Liver (tissue), 9 donors: ENCODE results near the gene TRIM25. TPM values are rescaled to one million over a fixed set of nuclear protein-coding genes. Genes with fewer than 3 reads are reported as not detected.

Experiments used
- DNase-seq: peaks from one replicate; pipeline ENCODE4 v3.0.0-alpha.2; 2017; ENCODE audit warnings: low spot score
- H3K27ac ChIP-seq, 2 donors: one replicate each; pipeline ENCODE4 v1.7.0; 2013; ENCODE audit warnings: inconsistent platforms in 2 of 2, low read length in 2 of 2, control low read depth in 1 of 2, low read depth in 1 of 2, mild to moderate bottlenecking in 1 of 2
- H3K27me3 ChIP-seq, 4 donors: one replicate each; pipeline versions ENCODE4 v1.6.1 to v1.7.0; 2013; ENCODE audit warnings: low read length in 3 of 4, inconsistent platforms in 1 of 4, mild to moderate bottlenecking in 1 of 4, moderate library complexity in 1 of 4; ENCODE audit not compliant: control insufficient read depth in 4 of 4, insufficient read depth in 4 of 4
- H3K36me3 ChIP-seq, 4 donors: one replicate each; pipeline versions ENCODE4 v1.6.1 to v1.7.0; 2013; ENCODE audit warnings: low read length in 3 of 4, mild to moderate bottlenecking in 3 of 4, low read depth in 1 of 4, moderate library complexity in 1 of 4; ENCODE audit not compliant: control insufficient read depth in 4 of 4, insufficient read depth in 3 of 4
- H3K4me1 ChIP-seq, 4 donors: one replicate each; pipeline versions ENCODE4 v1.6.1 to v1.7.0; 2013; ENCODE audit warnings: low read length in 3 of 4, mild to moderate bottlenecking in 3 of 4, moderate library complexity in 1 of 4; ENCODE audit not compliant: control insufficient read depth in 4 of 4, insufficient read depth in 4 of 4
- H3K4me3 ChIP-seq, 3 donors: one replicate each; pipeline versions ENCODE4 v1.6.1 to v1.7.0; 2013; ENCODE audit warnings: low read length in 3 of 3, control low read depth in 1 of 3, low read depth in 1 of 3, mild to moderate bottlenecking in 1 of 3
- H3K9ac ChIP-seq, 2 donors: one replicate each; pipeline ENCODE4 v1.7.0; 2013; ENCODE audit warnings: low read length in 2 of 2, mild to moderate bottlenecking in 2 of 2, moderate library complexity in 2 of 2, control low read depth in 1 of 2, low read depth in 1 of 2
- H3K9me3 ChIP-seq, 4 donors: one replicate each; pipeline versions ENCODE4 v1.6.1 to v1.7.0; 2013; ENCODE audit warnings: low read length in 3 of 4; ENCODE audit not compliant: control insufficient read depth in 4 of 4
- EGR1 ChIP-seq, 2 donors: IDR thresholded peaks; 2 replicates each; pipeline ENCODE4 v1.6.1; 2016 to 2018; ENCODE audit warnings: antibody characterized with exemption in 2 of 2, low read depth in 2 of 2
- FOXA1 ChIP-seq: IDR thresholded peaks from 2 replicates; pipeline ENCODE4 v1.6.1; 2016; ENCODE audit warnings: antibody characterized with exemption
- GABPA ChIP-seq, 2 donors: IDR thresholded peaks in 1 of 2; conservative IDR thresholded peaks in 1 of 2; 2 replicates each; pipeline ENCODE4 v1.6.1; 2016; ENCODE audit warnings: antibody characterized with exemption in 2 of 2, mild to moderate bottlenecking in 1 of 2, moderate library complexity in 1 of 2
- HNF4A ChIP-seq, 2 donors: conservative IDR thresholded peaks; 2 replicates each; pipeline ENCODE4 v1.6.1; 2016; ENCODE audit warnings: antibody characterized with exemption in 2 of 2, mild to moderate bottlenecking in 2 of 2
- JUND ChIP-seq, 2 donors: IDR thresholded peaks; 2 replicates each; pipeline ENCODE4 v1.6.1; 2016; ENCODE audit warnings: antibody characterized with exemption in 2 of 2
- NR2F2 ChIP-seq: IDR thresholded peaks from 2 replicates; pipeline ENCODE4 v1.6.1; 2016; ENCODE audit warnings: antibody characterized with exemption
- RAD21 ChIP-seq, 2 donors: IDR thresholded peaks; 2 replicates each; pipeline ENCODE4 v1.6.1; 2016; ENCODE audit warnings: antibody characterized with exemption in 2 of 2, mild to moderate bottlenecking in 2 of 2
- RXRA ChIP-seq, 2 donors: IDR thresholded peaks; 2 replicates each; pipeline ENCODE4 v1.6.1; 2017 to 2018; ENCODE audit warnings: antibody characterized with exemption in 2 of 2, mild to moderate bottlenecking in 1 of 2
- SP1 ChIP-seq: IDR thresholded peaks from 2 replicates; pipeline ENCODE4 v1.6.1; 2018; ENCODE audit warnings: antibody characterized with exemption, mild to moderate bottlenecking
- TAF1 ChIP-seq: conservative IDR thresholded peaks from 2 replicates; pipeline ENCODE4 v1.6.1; 2016; ENCODE audit warnings: antibody characterized with exemption, mild to moderate bottlenecking
- YY1 ChIP-seq: IDR thresholded peaks from 2 replicates; pipeline ENCODE4 v1.6.1; 2016; ENCODE audit warnings: antibody characterized with exemption, mild to moderate bottlenecking
- WGBS: extraction: QIAGEN DNeasy Blood & Tissue Kit; methylation state at CpG from one replicate; pipeline ENCODE4 v1.1.7; 2013; 5-methylcytosine and 5-hydroxymethylcytosine counted together
- polyA plus RNA-seq, 2 donors: library from polyadenylated mRNA; stranded (reverse) in 1 of 2; unstranded in 1 of 2; fragments of 200-250 nt in 1 of 2; fragments of >200 nt in 1 of 2; fragmentation: Nextera tagmentation in 1 of 2; extraction: Ambion mirVana in 1 of 2; gene quantifications; one replicate each; pipeline versions ENCODE4 v1.2.1 to v1.2.3, GENCODE V29; 2013 to 2015
- total RNA-seq, 2 donors: library from RNA; depleted of rRNA; stranded (reverse); fragments of >200 nt; gene quantifications; one replicate each; pipeline ENCODE4 v1.2.3, GENCODE V29; 2014
- TF ChIP-seq, protein P1 (sequence below): fragments of 150-350 bp; IDR thresholded peaks from 2 replicates; pipeline ENCODE4 v1.5.1; 2017; ENCODE audit warnings: improper control_type of control experiment, low read depth, low read length; ENCODE audit not compliant: missing input control
- TF ChIP-seq, protein P2 (sequence below): IDR thresholded peaks from 2 replicates; pipeline ENCODE4 v1.6.1; 2016; ENCODE audit warnings: antibody characterized with exemption
- TF ChIP-seq, protein P3 (sequence below): IDR thresholded peaks from 2 replicates; pipeline ENCODE4 v1.6.1; 2016; ENCODE audit warnings: antibody characterized with exemption, mild to moderate bottlenecking
- TF ChIP-seq, protein P4 (sequence below): IDR thresholded peaks from 2 replicates; pipeline ENCODE4 v1.6.1; 2016; ENCODE audit warnings: antibody characterized with exemption
- donor health status: healthy.
- donor health status: healthy.
- donor health status: healthy.
- donor health status: healthy.
- donor health status: healthy.

Gene TRIM25
- total and polyA plus RNA-seq, 4 donors, result 10.8 to 64.5 (median 15.6) TPM

DNA sequence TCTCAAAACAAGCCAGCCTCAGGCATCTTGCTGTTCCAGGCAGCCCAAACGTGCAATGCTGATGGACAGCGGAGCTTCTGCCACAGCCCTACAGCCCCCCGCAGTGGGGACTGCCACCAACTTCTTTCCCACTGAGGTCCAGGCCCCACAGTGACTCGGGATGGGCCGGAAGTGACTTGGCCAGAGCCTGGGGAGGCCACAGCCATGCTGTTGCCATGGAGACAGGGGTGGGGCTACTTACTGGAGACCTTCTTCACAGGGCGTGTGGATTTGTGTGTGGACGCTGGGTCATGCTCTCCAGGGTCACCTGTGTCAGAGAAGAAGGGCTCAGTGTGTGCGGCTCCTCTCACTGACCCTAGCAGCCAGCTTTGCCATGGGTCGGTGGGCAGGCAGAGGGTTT, 15.0 kb downstream of the TRIM25 start:
- Histone ChIP-seq H3K9ac (no peak overlapping the region), H3K27me3 (no peaks in the 10 kb centered on the region), H3K4me3 (no peak overlapping the region), H3K4me1 (peaks cover 0 to 21% (median 0%) of the 10 kb centered on the region in 4 donors), H3K9me3 (no peaks in the 10 kb centered on the region), H3K36me3 (peaks cover 33 to 83% (median 68%) of the 10 kb centered on the region in 4 donors), H3K27ac (no peak overlapping the region)
- TF ChIP-seq FOXA1 (no peak), EGR1 (IDR thresholded peaks at IDR 0.05; ENCODE audit: low read depth in 2 of 2) (no peak), RXRA (IDR thresholded peaks at IDR 0.05) (no peak), JUND (IDR thresholded peaks at IDR 0.05) (no peak), NR2F2 (no peak), YY1 (no peak), RAD21 (IDR thresholded peaks at IDR 0.05) (no peak), HNF4A (conservative IDR thresholded peaks at IDR 0.05) (no peak), GABPA (IDR thresholded peaks at IDR 0.05 in 1 of 2, conservative IDR thresholded peaks at IDR 0.05 in 1 of 2) (no peak)
- TF ChIP-seq, protein P1, sequence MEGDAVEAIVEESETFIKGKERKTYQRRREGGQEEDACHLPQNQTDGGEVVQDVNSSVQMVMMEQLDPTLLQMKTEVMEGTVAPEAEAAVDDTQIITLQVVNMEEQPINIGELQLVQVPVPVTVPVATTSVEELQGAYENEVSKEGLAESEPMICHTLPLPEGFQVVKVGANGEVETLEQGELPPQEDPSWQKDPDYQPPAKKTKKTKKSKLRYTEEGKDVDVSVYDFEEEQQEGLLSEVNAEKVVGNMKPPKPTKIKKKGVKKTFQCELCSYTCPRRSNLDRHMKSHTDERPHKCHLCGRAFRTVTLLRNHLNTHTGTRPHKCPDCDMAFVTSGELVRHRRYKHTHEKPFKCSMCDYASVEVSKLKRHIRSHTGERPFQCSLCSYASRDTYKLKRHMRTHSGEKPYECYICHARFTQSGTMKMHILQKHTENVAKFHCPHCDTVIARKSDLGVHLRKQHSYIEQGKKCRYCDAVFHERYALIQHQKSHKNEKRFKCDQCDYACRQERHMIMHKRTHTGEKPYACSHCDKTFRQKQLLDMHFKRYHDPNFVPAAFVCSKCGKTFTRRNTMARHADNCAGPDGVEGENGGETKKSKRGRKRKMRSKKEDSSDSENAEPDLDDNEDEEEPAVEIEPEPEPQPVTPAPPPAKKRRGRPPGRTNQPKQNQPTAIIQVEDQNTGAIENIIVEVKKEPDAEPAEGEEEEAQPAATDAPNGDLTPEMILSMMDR, result no peak
- TF ChIP-seq, protein P2, sequence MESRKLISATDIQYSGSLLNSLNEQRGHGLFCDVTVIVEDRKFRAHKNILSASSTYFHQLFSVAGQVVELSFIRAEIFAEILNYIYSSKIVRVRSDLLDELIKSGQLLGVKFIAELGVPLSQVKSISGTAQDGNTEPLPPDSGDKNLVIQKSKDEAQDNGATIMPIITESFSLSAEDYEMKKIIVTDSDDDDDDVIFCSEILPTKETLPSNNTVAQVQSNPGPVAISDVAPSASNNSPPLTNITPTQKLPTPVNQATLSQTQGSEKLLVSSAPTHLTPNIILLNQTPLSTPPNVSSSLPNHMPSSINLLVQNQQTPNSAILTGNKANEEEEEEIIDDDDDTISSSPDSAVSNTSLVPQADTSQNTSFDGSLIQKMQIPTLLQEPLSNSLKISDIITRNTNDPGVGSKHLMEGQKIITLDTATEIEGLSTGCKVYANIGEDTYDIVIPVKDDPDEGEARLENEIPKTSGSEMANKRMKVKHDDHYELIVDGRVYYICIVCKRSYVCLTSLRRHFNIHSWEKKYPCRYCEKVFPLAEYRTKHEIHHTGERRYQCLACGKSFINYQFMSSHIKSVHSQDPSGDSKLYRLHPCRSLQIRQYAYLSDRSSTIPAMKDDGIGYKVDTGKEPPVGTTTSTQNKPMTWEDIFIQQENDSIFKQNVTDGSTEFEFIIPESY, result no peak
- TF ChIP-seq, protein P3, sequence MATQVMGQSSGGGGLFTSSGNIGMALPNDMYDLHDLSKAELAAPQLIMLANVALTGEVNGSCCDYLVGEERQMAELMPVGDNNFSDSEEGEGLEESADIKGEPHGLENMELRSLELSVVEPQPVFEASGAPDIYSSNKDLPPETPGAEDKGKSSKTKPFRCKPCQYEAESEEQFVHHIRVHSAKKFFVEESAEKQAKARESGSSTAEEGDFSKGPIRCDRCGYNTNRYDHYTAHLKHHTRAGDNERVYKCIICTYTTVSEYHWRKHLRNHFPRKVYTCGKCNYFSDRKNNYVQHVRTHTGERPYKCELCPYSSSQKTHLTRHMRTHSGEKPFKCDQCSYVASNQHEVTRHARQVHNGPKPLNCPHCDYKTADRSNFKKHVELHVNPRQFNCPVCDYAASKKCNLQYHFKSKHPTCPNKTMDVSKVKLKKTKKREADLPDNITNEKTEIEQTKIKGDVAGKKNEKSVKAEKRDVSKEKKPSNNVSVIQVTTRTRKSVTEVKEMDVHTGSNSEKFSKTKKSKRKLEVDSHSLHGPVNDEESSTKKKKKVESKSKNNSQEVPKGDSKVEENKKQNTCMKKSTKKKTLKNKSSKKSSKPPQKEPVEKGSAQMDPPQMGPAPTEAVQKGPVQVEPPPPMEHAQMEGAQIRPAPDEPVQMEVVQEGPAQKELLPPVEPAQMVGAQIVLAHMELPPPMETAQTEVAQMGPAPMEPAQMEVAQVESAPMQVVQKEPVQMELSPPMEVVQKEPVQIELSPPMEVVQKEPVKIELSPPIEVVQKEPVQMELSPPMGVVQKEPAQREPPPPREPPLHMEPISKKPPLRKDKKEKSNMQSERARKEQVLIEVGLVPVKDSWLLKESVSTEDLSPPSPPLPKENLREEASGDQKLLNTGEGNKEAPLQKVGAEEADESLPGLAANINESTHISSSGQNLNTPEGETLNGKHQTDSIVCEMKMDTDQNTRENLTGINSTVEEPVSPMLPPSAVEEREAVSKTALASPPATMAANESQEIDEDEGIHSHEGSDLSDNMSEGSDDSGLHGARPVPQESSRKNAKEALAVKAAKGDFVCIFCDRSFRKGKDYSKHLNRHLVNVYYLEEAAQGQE, result no peak
- WGBS, result 79% methylated on average over 9 of the region's 9 CpGs
- no peak for DNase-seq

DNA sequence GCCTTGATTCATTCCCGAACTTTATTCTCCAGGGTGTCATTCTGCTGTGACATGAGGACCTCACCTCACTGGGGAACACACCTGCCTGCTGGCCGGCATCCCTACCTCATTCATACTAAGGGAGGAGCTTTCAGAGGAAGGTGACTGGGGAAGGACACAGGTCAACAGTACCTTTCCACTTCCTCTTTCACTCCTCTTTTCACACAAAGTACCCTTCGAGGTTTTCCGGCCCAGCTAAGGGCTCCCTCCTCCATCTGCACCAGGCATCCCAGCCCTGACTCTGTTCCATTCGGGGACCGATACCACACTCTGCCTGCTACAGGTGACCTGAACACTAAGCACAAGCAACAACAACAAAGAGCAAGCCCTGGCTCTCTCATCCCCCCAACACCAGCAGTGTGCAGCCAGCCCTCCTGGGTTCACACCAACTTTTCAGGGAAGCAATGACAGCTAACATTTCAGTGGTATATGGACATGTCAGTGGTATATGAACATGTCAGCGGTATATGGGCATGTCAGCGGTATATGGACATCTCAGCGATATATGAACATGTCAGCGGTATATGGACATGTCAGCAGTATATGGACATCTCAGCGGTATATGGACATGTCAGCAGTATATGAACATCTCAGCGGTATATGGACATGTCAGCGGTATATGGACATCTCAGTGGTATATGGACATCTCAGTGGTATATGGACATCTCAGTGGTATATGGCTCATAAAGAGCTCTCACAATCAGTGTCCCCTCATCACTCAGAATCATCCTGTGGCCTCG, 16.0 kb downstream of the TRIM25 start:
- H3K4me3 ChIP-seq, result no peak overlapping the region
- H3K36me3 ChIP-seq, result peaks cover 42 to 86% (median 71%) of the 10 kb centered on the region in 4 donors
- no peaks in the 10 kb centered on the region for H3K9me3 ChIP-seq
- no peak for DNase-seq
- 93% methylated on average over 14 of the region's 14 CpGs for WGBS
- H3K27me3 ChIP-seq, result no peaks in the 10 kb centered on the region
- peaks cover 0 to 21% (median 0%) of the 10 kb centered on the region in 4 donors for H3K4me1 ChIP-seq
- no peak overlapping the region for H3K9ac ChIP-seq
- no peak overlapping the region for H3K27ac ChIP-seq
- no peak for TF ChIP-seq FOXA1
- TF ChIP-seq, protein P4, sequence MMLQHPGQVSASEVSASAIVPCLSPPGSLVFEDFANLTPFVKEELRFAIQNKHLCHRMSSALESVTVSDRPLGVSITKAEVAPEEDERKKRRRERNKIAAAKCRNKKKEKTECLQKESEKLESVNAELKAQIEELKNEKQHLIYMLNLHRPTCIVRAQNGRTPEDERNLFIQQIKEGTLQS, result no peak
- TF ChIP-seq GABPA (IDR thresholded peaks at IDR 0.05 in 1 of 2, conservative IDR thresholded peaks at IDR 0.05 in 1 of 2), result no peak
- TF ChIP-seq JUND (IDR thresholded peaks at IDR 0.05), result no peak
- TF ChIP-seq HNF4A (conservative IDR thresholded peaks at IDR 0.05), result no peak
- no peak for TF ChIP-seq TAF1
- no peak for TF ChIP-seq SP1
- TF ChIP-seq, protein P3, result no peak
